ENCODE results near the gene APCDD1. TPM values are rescaled to one million over a fixed set of nuclear protein-coding genes. Genes with fewer than 3 reads are reported as not detected.

Gene APCDD1
- total RNA-seq, 4 donors from 2014 or later: 7.8 to 13.5 (median 11.9) TPM

- Histone ChIP-seq H3K27ac (no peak overlapping the region), H3K9me3 (no peaks in the 10 kb centered on the region), H3K36me3 (no peaks in the 10 kb centered on the region), H3K4me1 (no peaks in the 10 kb centered on the region), H3K27me3 (no peaks in the 10 kb centered on the region), H3K4me3 (replicated peaks in 1 of 3) (no peak overlapping the region)
- 76 to 81% methylated on average over 9 of the region's 9 CpGs for WGBS, 2 donors
- intact Hi-C loops (cut with DNase I): no loop called here
- TF ChIP-seq CTCF (IDR thresholded peaks at IDR 0.05) (no peak), POLR2A (IDR thresholded peaks at IDR 0.05) (no peak)
- no peak for DNase-seq
Measured at GRCh38 chr18:10416065-10416464, 38.4 kb upstream of the APCDD1 start.

DNA sequence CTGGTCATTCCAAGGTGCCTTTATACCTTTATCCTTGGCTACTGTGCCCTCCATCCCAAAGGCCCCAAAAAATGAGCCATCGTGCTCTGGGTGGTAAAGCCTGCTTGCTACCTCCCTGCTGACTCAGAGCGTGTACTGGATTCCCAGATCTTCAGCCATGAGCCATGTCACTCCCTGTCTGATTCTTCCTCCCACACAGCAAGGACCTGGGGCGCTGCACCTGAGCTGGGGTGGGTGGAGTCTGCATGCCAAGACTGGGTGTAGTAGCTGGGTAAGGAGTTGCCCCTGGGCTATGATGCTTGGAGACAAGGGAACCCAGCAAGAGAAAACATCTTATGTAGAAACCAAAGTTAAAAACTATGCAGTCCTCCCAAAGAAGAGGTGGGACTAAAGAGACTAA is 37.2 kb upstream of the APCDD1 start:
- no peak overlapping the region for H3K4me3 ChIP-seq (replicated peaks in 1 of 3)
- 98 to 100% methylated on average over 3 of the region's 3 CpGs for WGBS, 2 donors
- intact Hi-C loops (cut with DNase I): no loop called here
- H3K9me3 ChIP-seq: no peaks in the 10 kb centered on the region
- no peaks in the 10 kb centered on the region for H3K27me3 ChIP-seq
- no peak for DNase-seq
- H3K36me3 ChIP-seq: no peaks in the 10 kb centered on the region
- H3K4me1 ChIP-seq: no peaks in the 10 kb centered on the region
- H3K27ac ChIP-seq: no peak overlapping the region
- TF ChIP-seq CTCF (IDR thresholded peaks at IDR 0.05) (no peak), POLR2A (IDR thresholded peaks at IDR 0.05) (no peak)

- Histone ChIP-seq H3K36me3 (no peaks in the 10 kb centered on the region), H3K4me3 (replicated peaks in 1 of 3) (no peak overlapping the region), H3K27me3 (no peaks in the 10 kb centered on the region), H3K27ac (no peak overlapping the region), H3K9me3 (no peaks in the 10 kb centered on the region), H3K4me1 (no peaks in the 10 kb centered on the region)
- intact Hi-C loops (cut with DNase I): no loop called here
- no peak for DNase-seq
- no peak for TF ChIP-seq POLR2A (IDR thresholded peaks at IDR 0.05)
- TF ChIP-seq CTCF (IDR thresholded peaks at IDR 0.05): no peak
Measured at GRCh38 chr18:10417664-10418063, 36.8 kb upstream of the APCDD1 start.

DNA sequence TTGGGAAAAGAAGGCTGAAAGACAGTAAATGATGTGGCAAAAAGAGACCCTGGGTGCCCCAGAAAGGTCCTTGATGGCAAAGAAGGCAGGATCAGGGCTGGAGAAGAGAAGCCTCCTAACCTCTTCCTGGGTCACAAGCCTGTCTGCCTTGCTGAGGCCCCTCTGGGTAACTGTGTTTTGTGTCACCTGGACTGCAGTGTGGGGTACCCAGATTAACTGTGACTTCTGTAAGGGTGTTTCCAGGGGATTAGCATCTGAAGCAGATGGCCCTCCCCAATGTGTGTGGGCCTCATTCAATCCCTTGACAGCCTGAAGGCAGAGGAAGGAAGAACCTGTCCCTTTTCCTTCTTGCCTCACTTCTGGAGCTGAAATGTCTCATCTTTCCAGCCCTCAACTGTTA is 35.6 kb upstream of the APCDD1 start:
- no peak for DNase-seq
- Histone ChIP-seq H3K4me3 (replicated peaks in 1 of 3) (no peak overlapping the region), H3K9me3 (no peaks in the 10 kb centered on the region), H3K36me3 (no peaks in the 10 kb centered on the region), H3K27me3 (no peaks in the 10 kb centered on the region), H3K4me1 (no peaks in the 10 kb centered on the region), H3K27ac (no peak overlapping the region)
- no peak for TF ChIP-seq POLR2A (IDR thresholded peaks at IDR 0.05)
- no peak for TF ChIP-seq CTCF (IDR thresholded peaks at IDR 0.05)
- intact Hi-C loops (cut with DNase I): no loop called here

DNA sequence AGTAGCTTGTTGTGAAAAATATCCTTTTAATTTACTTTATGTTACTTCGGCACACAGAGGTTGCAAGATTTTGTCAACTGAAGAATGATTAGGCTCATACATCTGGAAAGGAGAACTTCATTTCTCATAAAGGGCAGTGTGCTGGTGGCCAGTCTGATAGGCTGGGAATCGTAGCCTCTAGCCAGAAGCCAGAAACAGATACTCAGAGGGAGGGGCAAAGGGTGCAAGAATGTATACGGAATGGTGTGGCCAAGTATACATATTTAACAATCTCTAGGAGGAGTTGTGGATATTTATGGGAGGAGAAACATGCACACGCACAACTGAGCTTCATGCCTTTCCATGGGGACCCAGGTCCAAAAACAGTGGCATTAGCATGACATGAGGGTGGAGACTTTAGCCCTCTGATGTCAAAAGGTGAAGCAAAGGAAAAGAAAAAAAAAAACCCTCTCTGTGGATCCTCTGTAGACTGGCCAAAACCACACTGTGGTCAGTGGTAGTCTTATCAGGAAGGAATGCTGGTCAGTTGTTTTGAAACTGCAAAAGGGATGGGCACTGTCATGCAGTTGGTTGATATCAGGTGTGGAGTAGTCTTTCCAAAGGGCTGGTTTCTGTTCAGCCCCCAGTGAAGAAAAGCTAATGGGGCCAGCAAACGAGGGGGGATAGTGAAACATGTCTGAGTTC is 34.9 kb upstream of the APCDD1 start:
- Histone ChIP-seq H3K36me3 (no peaks in the 10 kb centered on the region), H3K9me3 (no peaks in the 10 kb centered on the region), H3K27ac (no peak overlapping the region), H3K4me1 (no peaks in the 10 kb centered on the region), H3K4me3 (replicated peaks in 1 of 3) (no peak overlapping the region), H3K27me3 (no peaks in the 10 kb centered on the region)
- 76 to 89% methylated on average over 5 of the region's 5 CpGs for WGBS, 2 donors
- TF ChIP-seq POLR2A (IDR thresholded peaks at IDR 0.05): no peak
- no peak for TF ChIP-seq CTCF (IDR thresholded peaks at IDR 0.05)
- intact Hi-C loops (cut with DNase I): no loop called here
- DNase-seq: no peak

Measured in thyroid gland (tissue), 4 donors.